H1 (cell line): ENCODE measurements around the gene KIF5C. TPM values are rescaled to one million over a fixed set of nuclear protein-coding genes. Genes with fewer than 3 reads are reported as not detected.

Source experiments
- CTCF ChIA-PET: fragments of 300-600 bp; sonication (Branson Sonifier 250); formaldehyde crosslinking; loops from one replicate; lab custom pipeline; 2021; ENCODE audit not compliant: partially characterized antibody; lab: Charles Lee
- POLR2A ChIA-PET: fragments of 300-600 bp; sonication (Branson Sonifier 250); formaldehyde crosslinking; loops from one replicate; lab custom pipeline; 2021; ENCODE audit warnings: inconsistent platforms; ENCODE audit not compliant: partially characterized antibody; lab: Charles Lee
- DNase-seq, 2 experiments: peaks; one replicate each; pipeline versions ENCODE4 v3.0.0 to v3.0.0-alpha.2; 2010 to 2022; ENCODE audit warnings: low spot score in 2 of 2, low read depth in 1 of 2, mixed read lengths in 1 of 2
- FAIRE-seq: peaks from 2 replicates; lab custom pipeline; 2011; peaks lifted over from hg19 to GRCh38; lab: Jason Lieb, UNC
- H2AFZ ChIP-seq: 2 replicates; pipeline ENCODE4 v1.8.1; 2012; ENCODE audit warnings: low read length, inconsistent platforms
- H2AK5ac ChIP-seq: 2 replicates; pipeline ENCODE4 v1.6.1; 2013; ENCODE audit warnings: low read depth, low read length
- H2BK120ac ChIP-seq: replicated peaks from 2 replicates; pipeline ENCODE3; 2013; ENCODE audit warnings: low read depth, low read length, inconsistent platforms
- H2BK12ac ChIP-seq: 2 replicates; pipeline ENCODE4 v1.6.1; 2013; ENCODE audit warnings: low read depth, low read length
- H2BK15ac ChIP-seq: 2 replicates; pipeline ENCODE4 v1.6.1; 2013; ENCODE audit warnings: low read length
- H2BK20ac ChIP-seq: 2 replicates; pipeline ENCODE4 v1.6.1; 2013; ENCODE audit warnings: low read length
- H2BK5ac ChIP-seq: 2 replicates; pipeline ENCODE4 v1.6.1; 2013; ENCODE audit warnings: low read depth, low read length
- H3K14ac ChIP-seq: 2 replicates; pipeline ENCODE4 v1.6.1; 2013; ENCODE audit warnings: inconsistent platforms; ENCODE audit not compliant: insufficient read length
- H3K18ac ChIP-seq: 2 replicates; pipeline ENCODE4 v1.6.1; 2013; ENCODE audit warnings: low read length; ENCODE audit errors: extremely low read depth
- H3K23ac ChIP-seq: 2 replicates; pipeline ENCODE4 v1.6.1; 2013; ENCODE audit warnings: inconsistent platforms; ENCODE audit not compliant: insufficient read length
- H3K23me2 ChIP-seq: 2 replicates; pipeline ENCODE4 v1.6.1; 2013; ENCODE audit warnings: low read depth, low read length
- H3K27ac ChIP-seq: 2 replicates; pipeline ENCODE4 v1.6.1; 2011; ENCODE audit warnings: low read depth, low read length, inconsistent platforms
- H3K27me3 ChIP-seq, 4 experiments: replicated peaks in 1 of 4; 1 replicate in 1 of 4; 2 replicates in 3 of 4; pipeline versions ENCODE4 v1.6.1 to v1.8.1; 2011 to 2013; ENCODE audit warnings: low read length in 3 of 4, mild to moderate bottlenecking in 3 of 4, inconsistent platforms in 2 of 4, mixed read lengths in 2 of 4, moderate library complexity in 1 of 4; ENCODE audit not compliant: control insufficient read depth in 3 of 4, insufficient read depth in 3 of 4; ENCODE audit errors: extremely low read depth in 1 of 4
- H3K36me3 ChIP-seq, 4 experiments: 2 replicates each; pipeline versions ENCODE4 v1.6.1 to v1.8.1; 2011 to 2013; ENCODE audit warnings: mild to moderate bottlenecking in 4 of 4, low read length in 3 of 4, moderate library complexity in 2 of 4, control low read depth in 1 of 4, inconsistent platforms in 1 of 4; ENCODE audit not compliant: insufficient read depth in 4 of 4, control insufficient read depth in 2 of 4
- H3K4ac ChIP-seq: replicated peaks from 2 replicates; pipeline ENCODE3; 2013; ENCODE audit warnings: low read length, low read depth, mixed read lengths, inconsistent platforms; ENCODE audit not compliant: insufficient read length
- H3K4me1 ChIP-seq, 4 experiments: replicated peaks in 1 of 4; 1 replicate in 1 of 4; 2 replicates in 3 of 4; pipeline versions ENCODE4 v1.6.1 to v1.8.1; 2011 to 2013; ENCODE audit warnings: low read length in 3 of 4, inconsistent platforms in 2 of 4, mixed read lengths in 1 of 4; ENCODE audit not compliant: insufficient read depth in 4 of 4, control insufficient read depth in 3 of 4
- H3K4me2 ChIP-seq, 2 experiments: 2 replicates each; pipeline versions ENCODE4 v1.6.1 to v1.8.1; 2011 to 2013; ENCODE audit warnings: low read depth in 2 of 2, low read length in 2 of 2, control low read depth in 1 of 2, inconsistent platforms in 1 of 2, mild to moderate bottlenecking in 1 of 2; ENCODE audit not compliant: insufficient read depth in 1 of 2
- H3K4me3 ChIP-seq, 4 experiments: fragments of 200-600, 300-600 bp in 1 of 4; sonication (generic), shearing (Covaris generic), sonication (Bioruptor Twin) in 1 of 4; 2 replicates each; pipeline versions ENCODE4 v1.5.1 to v1.8.1; 2011 to 2016; ENCODE audit warnings: low read length in 4 of 4, low read depth in 3 of 4, control low read depth in 2 of 4, inconsistent platforms in 2 of 4, mild to moderate bottlenecking in 2 of 4, mixed read lengths in 1 of 4, moderate library complexity in 1 of 4; ENCODE audit not compliant: insufficient read depth in 2 of 4; ENCODE audit errors: extremely low read depth in 1 of 4
- H3K56ac ChIP-seq: replicated peaks from 2 replicates; pipeline ENCODE3; 2013; ENCODE audit warnings: low read depth, mild to moderate bottlenecking, mixed read lengths, low read length, inconsistent platforms; ENCODE audit not compliant: insufficient read length
- H3K79me1 ChIP-seq: 2 replicates; pipeline ENCODE4 v1.6.1; 2013; ENCODE audit warnings: low read depth, low read length, control low read depth
- H3K79me2 ChIP-seq, 2 experiments: 2 replicates each; pipeline versions ENCODE4 v1.6.1 to v1.8.1; 2012 to 2013; ENCODE audit warnings: low read length in 2 of 2, mild to moderate bottlenecking in 2 of 2, inconsistent platforms in 1 of 2; ENCODE audit not compliant: insufficient read depth in 2 of 2, control insufficient read depth in 1 of 2
- H3K9ac ChIP-seq, 4 experiments: replicated peaks in 1 of 4; 1 replicate in 1 of 4; 2 replicates in 3 of 4; pipeline versions ENCODE4 v1.6.1 to v1.8.1; 2011 to 2013; ENCODE audit warnings: low read depth in 3 of 4, low read length in 3 of 4, control low read depth in 2 of 4, mild to moderate bottlenecking in 2 of 4, moderate library complexity in 2 of 4, inconsistent platforms in 1 of 4; ENCODE audit errors: extremely low read depth in 1 of 4
- H3K9me3 ChIP-seq, 2 experiments: 2 replicates each; pipeline versions ENCODE4 v1.6.1 to v1.8.1; 2012 to 2013; ENCODE audit warnings: mild to moderate bottlenecking in 2 of 2, moderate library complexity in 2 of 2, control low read depth in 1 of 2, inconsistent platforms in 1 of 2, low read depth in 1 of 2, low read length in 1 of 2, mixed read lengths in 1 of 2; ENCODE audit not compliant: insufficient read depth in 2 of 2
- H4K20me1 ChIP-seq, 2 experiments: replicated peaks in 1 of 2; 2 replicates each; pipeline versions ENCODE3 to v1.8.1; 2011 to 2013; ENCODE audit warnings: inconsistent platforms in 2 of 2, low read length in 2 of 2, mild to moderate bottlenecking in 1 of 2; ENCODE audit not compliant: insufficient read depth in 2 of 2, control insufficient read depth in 1 of 2
- H4K5ac ChIP-seq: 2 replicates; pipeline ENCODE4 v1.6.1; 2013; ENCODE audit warnings: low read length, low read depth, mixed read lengths, inconsistent platforms; ENCODE audit not compliant: insufficient read length
- H4K8ac ChIP-seq: 2 replicates; pipeline ENCODE4 v1.8.0; 2013; ENCODE audit warnings: mild to moderate bottlenecking, moderate library complexity, low read length, inconsistent platforms; ENCODE audit not compliant: insufficient read depth; ENCODE audit errors: extremely low read depth
- H4K91ac ChIP-seq: replicated peaks from 2 replicates; pipeline ENCODE3; 2013; ENCODE audit warnings: low read length, mixed read lengths, inconsistent platforms; ENCODE audit not compliant: insufficient read length
- EP300 ChIP-seq, 2 experiments: IDR thresholded peaks; 1 replicate in 1 of 2; 2 replicates in 1 of 2; pipeline ENCODE4 v1.6.1; 2011 to 2012; ENCODE audit warnings: low read depth in 2 of 2, low read length in 2 of 2, mild to moderate bottlenecking in 2 of 2, borderline replicate concordance in 1 of 2, inconsistent platforms in 1 of 2, moderate library complexity in 1 of 2
- JUN ChIP-seq: IDR thresholded peaks from 2 replicates; pipeline ENCODE4 v1.6.1; 2011; ENCODE audit warnings: low read depth, mild to moderate bottlenecking, improper control_type of control experiment, low read length
- JUND ChIP-seq: IDR thresholded peaks from 2 replicates; pipeline ENCODE4 v1.6.1; 2011; ENCODE audit warnings: mild to moderate bottlenecking, improper control_type of control experiment, low read length
- PHF8 ChIP-seq: fragments of 200-600 bp; sonication (generic); conservative IDR thresholded peaks from 2 replicates; pipeline ENCODE4 v1.7.1; 2012; ENCODE audit warnings: low read depth, mild to moderate bottlenecking, inconsistent platforms, low read length, moderate library complexity
- POU5F1 ChIP-seq: IDR thresholded peaks from 2 replicates; pipeline ENCODE4 v1.6.1; 2011; ENCODE audit warnings: low read depth, mild to moderate bottlenecking, low read length, moderate library complexity
- RNF2 ChIP-seq: fragments of 200-900, 300-1000 bp; sonication (generic); IDR thresholded peaks from 2 replicates; pipeline ENCODE4 v1.7.1; 2016; ENCODE audit warnings: borderline replicate concordance, low read depth, mild to moderate bottlenecking, antibody characterized with exemption, low read length; ENCODE audit not compliant: poor library complexity, severe bottlenecking; ENCODE audit errors: missing control alignments
- TEAD4 ChIP-seq: IDR thresholded peaks from 2 replicates; pipeline ENCODE4 v1.6.1; 2012; ENCODE audit warnings: low read depth, low read length, inconsistent platforms, mixed read lengths
- WGBS, 2 experiments: shearing (Covaris generic) in 1 of 2; methylation state at CpG; one replicate each; pipeline versions ENCODE4 v1.1.6 to v1.1.7; 2013 to 2015; ENCODE audit warnings: low lambda C conversion rate in 2 of 2, mixed read lengths in 2 of 2, inconsistent platforms in 1 of 2, low coverage in 1 of 2, missing lambda C conversion rate in 1 of 2; ENCODE audit not compliant: insufficient replicate concordance in 2 of 2, insufficient coverage in 1 of 2, insufficient read length in 1 of 2; ENCODE audit errors: extremely low coverage in 1 of 2, missing lambda C conversion rate in 1 of 2; 5-methylcytosine and 5-hydroxymethylcytosine counted together
- polyA plus RNA-seq, 7 experiments: library from polyadenylated mRNA; depleted of rRNA in 3 of 7; stranded (reverse) in 5 of 7; unstranded in 2 of 7; fragments of >200 nt in 5 of 7; fragments of 200-250 nt in 2 of 7; gene quantifications; 1 replicate in 5 of 7; 2 replicates in 1 of 7; 4 replicates in 1 of 7; pipeline versions ENCODE4 v1.2.1 to v1.2.3, GENCODE V29; 2011 to 2013; ENCODE audit warnings: missing spikeins in 2 of 7, mixed read lengths in 2 of 7
- total RNA-seq: library from RNA; stranded (reverse); fragmentation: NEBNext Ultra II Directional; extraction: Animal tissue kit (Norgen Biotek cat#: 25700); gene quantifications from 2 replicates; pipeline ENCODE4 v1.2.1, GENCODE V29; 2021
- TF ChIP-seq, protein P1 (sequence below): IDR thresholded peaks from 2 replicates; pipeline ENCODE4 v1.6.1; 2012; ENCODE audit warnings: inconsistent platforms

Gene KIF5C
- total and polyA plus RNA-seq, 2 of the 8 experiments (the other 6 are each of a cell fraction or from before 2014, with no cell fraction given) = 16.3 to 66.4 TPM

DNA sequence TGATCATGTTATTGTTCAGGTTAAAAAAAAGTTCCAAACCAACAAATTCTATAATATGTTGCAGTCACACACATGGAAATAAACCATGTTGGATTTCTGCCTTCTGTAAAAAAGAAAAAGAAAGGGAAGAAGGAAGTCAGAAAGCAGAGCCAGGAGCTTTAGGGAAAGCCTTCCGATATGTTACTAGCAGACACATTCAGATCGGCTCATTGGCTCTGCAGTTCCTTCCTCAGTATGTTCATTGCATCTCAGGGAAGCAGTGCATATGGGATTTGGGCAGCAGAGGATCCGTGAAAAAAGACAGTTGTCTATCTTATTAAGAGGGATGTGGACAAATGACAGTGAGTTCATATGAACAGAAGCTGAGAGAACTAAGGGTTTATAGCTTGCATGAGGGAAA, 68.1 kb downstream of the KIF5C start:
- Histone ChIP-seq H4K5ac (no peak overlapping the region), H3K18ac (no peak overlapping the region), H2AK5ac (no peak overlapping the region), H3K4me3 (no peak overlapping the region), H3K27me3 (no peaks in the 10 kb centered on the region), H2BK12ac (no peak overlapping the region), H4K8ac (no peak overlapping the region), H2AFZ (no peak overlapping the region), H3K4me2 (no peak overlapping the region), H2BK20ac (no peak overlapping the region), H3K9me3 (no peaks in the 10 kb centered on the region), H3K79me2 (no peaks in the 10 kb centered on the region), H3K23ac (no peak overlapping the region), H4K91ac (no peak overlapping the region), H3K23me2 (no peaks in the 10 kb centered on the region), H3K14ac (no peak overlapping the region), H3K36me3 (peaks cover 0 to 19% (median 8%) of the 10 kb centered on the region in 4 experiments; a peak in 4 of 8 replicates), H4K20me1 (peaks cover 0 to 2% of the 10 kb centered on the region in 2 experiments), H3K4me1 (no peaks in the 10 kb centered on the region), H3K56ac (no peak overlapping the region), H3K4ac (no peak overlapping the region), H2BK120ac (no peak overlapping the region), H2BK5ac (no peak overlapping the region), H3K27ac (no peak overlapping the region), H3K9ac (no peak overlapping the region), H2BK15ac (no peak overlapping the region), H3K79me1 (0 out of 2 replicates have a peak, but pooled peaks cover 2% of the 10 kb centered on the region)
- 90% methylated on average over 3 of the region's 3 CpGs; no CpG with 5 or more reads in 1 of the 2 experiments for WGBS, 2 experiments
- POLR2A ChIA-PET = interaction anchor here (1.5 kb wide), 1 partner anchor 298 kb away, joined by 3 read pairs; no protein-coding TSS in a partner anchor
- CTCF ChIA-PET = interaction anchor here (0.6 to 1.2 kb wide), 4 partner anchors 10 to 97 kb away, joined by 3 to 4 read pairs (median 4); no protein-coding TSS in a partner anchor
- TF ChIP-seq PHF8 (no peak), POU5F1 (no peak), JUN (no peak), EP300 (IDR thresholded peaks at IDR 0.05; ENCODE audit: borderline replicate concordance in 1 of 2, low read depth in 2 of 2, low read length in 2 of 2) (no peak), RNF2 (no peak), TEAD4 (no peak), JUND (no peak)
- TF ChIP-seq, protein P1, sequence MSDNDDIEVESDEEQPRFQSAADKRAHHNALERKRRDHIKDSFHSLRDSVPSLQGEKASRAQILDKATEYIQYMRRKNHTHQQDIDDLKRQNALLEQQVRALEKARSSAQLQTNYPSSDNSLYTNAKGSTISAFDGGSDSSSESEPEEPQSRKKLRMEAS = no peak
- DNase-seq = no peak
- no peak for FAIRE-seq
